Natural killer cell (primary cell): ENCODE results near the gene CTAGE1. TPM values are rescaled to one million over a fixed set of nuclear protein-coding genes. Genes with fewer than 3 reads are reported as not detected.

Experiments
- ATAC-seq, 3 donors: fragments of 150-1000 bp in 2 of 3; fragments of 200-7000 bp in 1 of 3; cut with Tn5 transposase; 1 replicate in 1 of 3; 2 replicates in 2 of 3; pipeline ENCODE4 v1.10.0; 2021; ENCODE audit warnings: mild to moderate bottlenecking in 2 of 3, moderate library complexity in 2 of 3
- DNase-seq, 2 donors: peaks; one replicate each; pipeline versions ENCODE4 v3.0.0 to v3.0.0-alpha.2; 2013 to 2021; ENCODE audit warnings: mixed read lengths in 1 of 2
- H3K27ac ChIP-seq: one replicate; pipeline ENCODE4 v1.5.1; 2013; ENCODE audit warnings: mild to moderate bottlenecking, low read length
- H3K27me3 ChIP-seq: one replicate; pipeline ENCODE4 v1.6.1; 2013; ENCODE audit warnings: low read length; ENCODE audit not compliant: control insufficient read depth, insufficient read depth
- H3K36me3 ChIP-seq: one replicate; pipeline ENCODE4 v1.6.1; 2013; ENCODE audit warnings: low read length; ENCODE audit not compliant: control insufficient read depth, insufficient read depth
- H3K4me1 ChIP-seq: one replicate; pipeline ENCODE4 v1.6.1; 2013; ENCODE audit warnings: low read length; ENCODE audit not compliant: control insufficient read depth, insufficient read depth
- H3K4me3 ChIP-seq: one replicate; pipeline ENCODE4 v1.5.1; 2013; ENCODE audit warnings: low read length
- H3K9me3 ChIP-seq: one replicate; pipeline ENCODE4 v1.6.1; 2013; ENCODE audit warnings: low read length; ENCODE audit not compliant: control insufficient read depth, insufficient read depth
- H3K27ac Mint-ChIP-seq, 2 donors: one replicate each; pipeline ENCODE4 v1.8.0; 2022; ENCODE audit warnings: mild to moderate bottlenecking in 2 of 2, mixed read lengths in 2 of 2, moderate library complexity in 1 of 2
- H3K27me3 Mint-ChIP-seq, 2 donors: one replicate each; pipeline ENCODE4 v1.8.0; 2022; ENCODE audit warnings: low read depth in 2 of 2, mixed read lengths in 2 of 2
- H3K36me3 Mint-ChIP-seq: one replicate; pipeline ENCODE4 v1.8.0; 2022; ENCODE audit warnings: mixed read lengths
- H3K4me1 Mint-ChIP-seq, 2 donors: one replicate each; pipeline ENCODE4 v1.8.0; 2022; ENCODE audit warnings: mixed read lengths in 2 of 2
- H3K4me3 Mint-ChIP-seq: one replicate; pipeline ENCODE4 v1.8.0; 2022; ENCODE audit warnings: mild to moderate bottlenecking, moderate library complexity, mixed read lengths
- H3K9me3 Mint-ChIP-seq, 2 donors: one replicate each; pipeline ENCODE4 v1.8.0; 2022; ENCODE audit warnings: mixed read lengths in 2 of 2
- CTCF ChIP-seq: fragments of 200-600 bp; IDR thresholded peaks from one replicate; pipeline ENCODE4 v1.8.0; 2022; ENCODE audit warnings: antibody characterized with exemption
- WGBS: methylation state at CpG from one replicate; pipeline ENCODE4 v1.1.7; 2013; ENCODE audit warnings: missing lambda C conversion rate; ENCODE audit not compliant: insufficient coverage; 5-methylcytosine and 5-hydroxymethylcytosine counted together
- intact Hi-C: fragments of 100-400 bp; cut with micrococcal nuclease; formaldehyde crosslinking; loops from one replicate; pipeline ENCODE4 v1.14.2; 2022
- total RNA-seq, 4 donors: library from RNA; stranded (reverse); fragments of 120-200 nt in 1 of 4; gene quantifications; one replicate each; pipeline versions ENCODE4 v1.2.3 to v1.2.4, GENCODE V29; 2013 to 2022

Gene CTAGE1
- total RNA-seq, 3 donors from 2014 or later (not counting 1 experiment from before 2014, with no cell fraction given): not detected

- Mint-ChIP-seq H3K4me3 (no peak overlapping the region), H3K27me3 (peaks cover 8 to 14% of the 10 kb centered on the region in 2 donors), H3K9me3 (no peaks in the 10 kb centered on the region), H3K27ac (no peak overlapping the region), H3K36me3 (no peaks in the 10 kb centered on the region), H3K4me1 (peaks cover 0 to 5% of the 10 kb centered on the region in 2 donors)
- Histone ChIP-seq H3K36me3 (no peaks in the 10 kb centered on the region), H3K4me1 (no peaks in the 10 kb centered on the region), H3K9me3 (no peaks in the 10 kb centered on the region), H3K27ac (no peak overlapping the region), H3K4me3 (no peak overlapping the region), H3K27me3 (no peaks in the 10 kb centered on the region)
- DNase-seq (no peak), ATAC-seq (no peak)
- no peak for TF ChIP-seq CTCF
- intact Hi-C loops: no loop called here
Observed at GRCh38 chr18:22441638-22442037, 23.9 kb upstream of the CTAGE1 start.

GRCh38 chr18:22439447-22439846 is 21.7 kb upstream of the CTAGE1 start:
- ATAC-seq: peak in 1 of 3 donors; percentile 46
- no peaks in the 10 kb centered on the region for H3K36me3 Mint-ChIP-seq

GRCh38 chr18:22436136-22436535 is 18.4 kb upstream of the CTAGE1 start:
- H3K27ac Mint-ChIP-seq: no peak overlapping the region
- no peak for TF ChIP-seq CTCF
- peaks cover 12 to 16% of the 10 kb centered on the region in 2 donors for H3K4me1 Mint-ChIP-seq
- H3K9me3 ChIP-seq: no peaks in the 10 kb centered on the region
- peaks cover 0 to 3% of the 10 kb centered on the region in 2 donors for H3K9me3 Mint-ChIP-seq
- H3K27ac ChIP-seq: no peak overlapping the region
- peaks cover 0 to 4% of the 10 kb centered on the region in 2 donors for H3K27me3 Mint-ChIP-seq
- H3K4me3 Mint-ChIP-seq: no peak overlapping the region
- ATAC-seq (no peak), DNase-seq (no peak)
- WGBS: 96% methylated on average over 4 of the region's 4 CpGs
- H3K4me3 ChIP-seq: no peak overlapping the region
- no peaks in the 10 kb centered on the region for H3K36me3 ChIP-seq
- no peaks in the 10 kb centered on the region for H3K36me3 Mint-ChIP-seq
- no peaks in the 10 kb centered on the region for H3K27me3 ChIP-seq
- H3K4me1 ChIP-seq: no peaks in the 10 kb centered on the region
- intact Hi-C loops: no loop called here

More at GRCh38 chr18:22439447-22439846, 21.7 kb upstream of the CTAGE1 start:
- no peak for TF ChIP-seq CTCF
- no peak overlapping the region for H3K4me3 Mint-ChIP-seq
- H3K9me3 ChIP-seq: no peaks in the 10 kb centered on the region
- no peaks in the 10 kb centered on the region for H3K27me3 ChIP-seq
- peaks cover 0 to under 1% of the 10 kb centered on the region in 2 donors for H3K9me3 Mint-ChIP-seq
- intact Hi-C loops: no loop called here
- H3K27ac Mint-ChIP-seq: no peak overlapping the region
- peaks cover 3 to 8% of the 10 kb centered on the region in 2 donors for H3K4me1 Mint-ChIP-seq
- H3K36me3 ChIP-seq: no peaks in the 10 kb centered on the region
- H3K4me3 ChIP-seq: no peak overlapping the region
- no peak overlapping the region for H3K27ac ChIP-seq
- DNase-seq: no peak
- H3K27me3 Mint-ChIP-seq: peaks cover 8 to 14% of the 10 kb centered on the region in 2 donors
- no peaks in the 10 kb centered on the region for H3K4me1 ChIP-seq

GRCh38 chr18:22434973-22435608 is 17.4 kb upstream of the CTAGE1 start:
- Histone ChIP-seq H3K36me3 (no peaks in the 10 kb centered on the region), H3K27ac (no peak overlapping the region), H3K4me3 (no peak overlapping the region), H3K27me3 (no peaks in the 10 kb centered on the region), H3K4me1 (peaks cover 4% of the 10 kb centered on the region), H3K9me3 (no peaks in the 10 kb centered on the region)
- ATAC-seq: no peak
- Mint-ChIP-seq H3K27me3 (peaks cover 0 to 4% of the 10 kb centered on the region in 2 donors), H3K9me3 (peaks cover 0 to 3% of the 10 kb centered on the region in 2 donors), H3K27ac (no peak overlapping the region), H3K36me3 (no peaks in the 10 kb centered on the region), H3K4me3 (no peak overlapping the region), H3K4me1 (peaks cover 20 to 25% of the 10 kb centered on the region in 2 donors)
- intact Hi-C loops: no loop called here
- no peak for TF ChIP-seq CTCF
- DNase-seq: no peak
- 77% methylated on average over 4 of the region's 5 CpGs for WGBS
